Liver (tissue), 3 donors: ENCODE results near the gene MAPK8IP3.

Experiments used
- ATF3 ChIP-seq: IDR thresholded peaks from 2 replicates; pipeline ENCODE4 v1.6.1; 2016; ENCODE audit warnings: antibody characterized with exemption
- RAD21 ChIP-seq, 2 donors: IDR thresholded peaks; 2 replicates each; pipeline ENCODE4 v1.6.1; 2016; ENCODE audit warnings: antibody characterized with exemption in 2 of 2, mild to moderate bottlenecking in 2 of 2
- SP1 ChIP-seq: IDR thresholded peaks from 2 replicates; pipeline ENCODE4 v1.6.1; 2018; ENCODE audit warnings: antibody characterized with exemption, mild to moderate bottlenecking
- TAF1 ChIP-seq: conservative IDR thresholded peaks from 2 replicates; pipeline ENCODE4 v1.6.1; 2016; ENCODE audit warnings: antibody characterized with exemption, mild to moderate bottlenecking
- TF ChIP-seq, protein P1 (sequence below): fragments of 150-350 bp; IDR thresholded peaks from 2 replicates; pipeline ENCODE4 v1.5.1; 2017; ENCODE audit warnings: improper control_type of control experiment, low read depth, low read length; ENCODE audit not compliant: missing input control
- donor health status: healthy.
- donor health status: healthy.

DNA sequence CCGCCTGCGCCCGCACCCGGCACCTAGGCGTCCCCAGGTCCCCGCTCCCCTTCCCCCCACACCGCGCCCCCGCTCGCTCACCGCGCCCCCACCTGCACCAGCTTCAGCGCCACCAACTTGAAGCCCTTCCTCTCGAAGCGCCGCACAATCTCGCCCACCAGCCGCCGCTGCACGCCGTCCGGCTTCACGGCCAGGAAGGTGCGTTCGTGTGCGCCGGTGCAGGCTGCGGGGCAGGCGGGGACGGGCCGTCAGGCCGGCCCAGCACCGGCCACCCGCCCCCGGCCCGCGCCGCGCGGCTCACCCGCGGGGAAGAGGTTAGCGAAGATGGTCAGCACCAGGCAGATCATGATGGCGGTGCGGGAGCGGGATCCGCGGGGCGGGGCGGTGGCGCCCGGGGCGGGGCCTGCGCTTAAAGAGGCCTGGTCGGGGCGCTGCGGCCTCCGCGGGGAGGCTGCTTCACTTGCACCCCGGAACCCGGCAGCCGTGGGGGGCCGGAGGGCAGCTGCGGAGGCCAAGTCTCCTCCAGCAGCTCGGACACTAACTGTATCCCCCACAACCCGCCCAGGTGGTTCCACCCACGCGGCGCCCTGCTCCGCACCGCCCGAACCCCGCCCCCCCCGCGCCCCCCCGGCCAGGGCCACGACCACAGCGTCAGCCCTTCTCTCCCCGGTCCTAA, 65.3 kb downstream of the MAPK8IP3 start, which contains the start of gene NME3:
- TF ChIP-seq RAD21 (IDR thresholded peaks at IDR 0.05) (no peak), TAF1 (no peak), SP1 (no peak), ATF3 (no peak)
- TF ChIP-seq, protein P1, sequence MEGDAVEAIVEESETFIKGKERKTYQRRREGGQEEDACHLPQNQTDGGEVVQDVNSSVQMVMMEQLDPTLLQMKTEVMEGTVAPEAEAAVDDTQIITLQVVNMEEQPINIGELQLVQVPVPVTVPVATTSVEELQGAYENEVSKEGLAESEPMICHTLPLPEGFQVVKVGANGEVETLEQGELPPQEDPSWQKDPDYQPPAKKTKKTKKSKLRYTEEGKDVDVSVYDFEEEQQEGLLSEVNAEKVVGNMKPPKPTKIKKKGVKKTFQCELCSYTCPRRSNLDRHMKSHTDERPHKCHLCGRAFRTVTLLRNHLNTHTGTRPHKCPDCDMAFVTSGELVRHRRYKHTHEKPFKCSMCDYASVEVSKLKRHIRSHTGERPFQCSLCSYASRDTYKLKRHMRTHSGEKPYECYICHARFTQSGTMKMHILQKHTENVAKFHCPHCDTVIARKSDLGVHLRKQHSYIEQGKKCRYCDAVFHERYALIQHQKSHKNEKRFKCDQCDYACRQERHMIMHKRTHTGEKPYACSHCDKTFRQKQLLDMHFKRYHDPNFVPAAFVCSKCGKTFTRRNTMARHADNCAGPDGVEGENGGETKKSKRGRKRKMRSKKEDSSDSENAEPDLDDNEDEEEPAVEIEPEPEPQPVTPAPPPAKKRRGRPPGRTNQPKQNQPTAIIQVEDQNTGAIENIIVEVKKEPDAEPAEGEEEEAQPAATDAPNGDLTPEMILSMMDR, result no peak
